ENCODE data around the gene TDRD12.
"Not testable (repeated sequence)": the region's sequence is repeated elsewhere in the genome, so short reads cannot be mapped to it uniquely, and the experiment has no call there.

The TDRD12 gene

GRCh38 chr19:32829345-32829896, 109.9 kb downstream of the TDRD12 start:
- DNase-seq (ENCODE audit: low read depth in 2 of 2) = no peak

- no peak for DNase-seq (ENCODE audit: low read depth in 2 of 2)
Observed at GRCh38 chr19:32830231-32831014, 110.9 kb downstream of the TDRD12 start.

- no peak for DNase-seq (ENCODE audit: low read depth in 2 of 2)
Observed at GRCh38 chr19:32831611-32832010, 112.0 kb downstream of the TDRD12 start.

- DNase-seq (ENCODE audit: low read depth in 2 of 2) = not testable (repeated sequence)
Observed at GRCh38 chr19:32832094-32832493, 112.5 kb downstream of the TDRD12 start.

DNA sequence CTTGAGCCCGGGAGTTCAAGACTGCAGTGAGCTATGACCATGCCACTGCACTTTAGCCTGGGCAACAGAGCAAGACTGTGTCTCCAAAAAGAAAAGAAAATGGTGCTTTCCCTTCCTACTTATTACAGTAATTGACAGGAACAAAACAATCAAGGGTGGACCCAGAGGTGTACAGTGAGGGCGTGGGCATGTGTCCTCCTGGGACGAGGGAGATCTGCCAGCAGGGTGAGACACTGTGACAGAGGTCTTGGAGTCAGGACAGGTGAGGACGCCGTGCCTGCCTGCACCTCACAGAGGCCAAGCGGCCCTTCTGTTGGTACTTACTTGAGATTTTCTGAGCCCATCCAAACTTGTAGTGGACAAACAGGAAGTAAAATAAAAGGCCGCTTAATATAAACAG, 113.3 kb downstream of the TDRD12 start:
- not testable (repeated sequence) for DNase-seq (ENCODE audit: low read depth in 2 of 2)

DNA sequence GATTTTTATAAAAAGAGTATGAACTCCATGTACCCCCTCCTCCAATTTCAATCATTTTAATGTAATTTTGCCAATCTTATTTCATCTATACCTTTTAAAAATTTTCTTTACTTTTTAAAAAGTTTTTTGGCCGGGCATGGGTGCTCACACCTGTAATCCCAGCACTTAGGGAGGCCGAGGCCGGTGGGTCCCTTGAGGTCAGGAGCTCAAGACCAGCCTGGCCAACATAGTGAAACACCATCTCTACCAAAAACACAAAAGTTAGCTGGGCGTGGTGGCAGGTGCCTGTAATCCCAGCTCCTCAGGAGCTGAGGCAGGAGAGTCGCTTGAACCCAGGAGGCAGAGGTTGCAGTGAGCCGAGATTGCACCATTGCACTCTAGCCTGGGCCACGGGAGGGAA, 113.8 kb downstream of the TDRD12 start:
- not testable (repeated sequence) for DNase-seq (ENCODE audit: low read depth in 2 of 2)

DNA sequence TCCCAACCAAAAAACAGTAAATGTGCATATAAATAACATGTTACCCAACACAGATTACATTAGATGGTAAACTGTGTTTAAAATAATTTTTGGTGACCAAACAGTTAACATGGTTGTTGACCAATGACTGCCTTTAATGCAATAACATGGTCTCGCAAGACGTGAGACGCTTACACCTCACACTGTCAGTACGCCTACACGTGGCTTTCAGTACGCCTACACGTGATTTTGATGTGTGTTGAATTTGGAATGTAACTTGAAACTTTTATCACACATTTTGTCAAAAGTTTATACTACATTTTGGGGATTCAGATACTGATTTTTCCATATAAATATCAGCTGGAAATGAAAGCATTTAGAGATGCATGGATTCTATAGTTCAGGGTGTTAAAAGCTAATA, 118.0 kb downstream of the TDRD12 start:
- no peak for DNase-seq (ENCODE audit: low read depth in 2 of 2)

GRCh38 chr19:32842061-32842460, 122.5 kb downstream of the TDRD12 start:
- no peak for DNase-seq (ENCODE audit: low read depth in 2 of 2)

DNA sequence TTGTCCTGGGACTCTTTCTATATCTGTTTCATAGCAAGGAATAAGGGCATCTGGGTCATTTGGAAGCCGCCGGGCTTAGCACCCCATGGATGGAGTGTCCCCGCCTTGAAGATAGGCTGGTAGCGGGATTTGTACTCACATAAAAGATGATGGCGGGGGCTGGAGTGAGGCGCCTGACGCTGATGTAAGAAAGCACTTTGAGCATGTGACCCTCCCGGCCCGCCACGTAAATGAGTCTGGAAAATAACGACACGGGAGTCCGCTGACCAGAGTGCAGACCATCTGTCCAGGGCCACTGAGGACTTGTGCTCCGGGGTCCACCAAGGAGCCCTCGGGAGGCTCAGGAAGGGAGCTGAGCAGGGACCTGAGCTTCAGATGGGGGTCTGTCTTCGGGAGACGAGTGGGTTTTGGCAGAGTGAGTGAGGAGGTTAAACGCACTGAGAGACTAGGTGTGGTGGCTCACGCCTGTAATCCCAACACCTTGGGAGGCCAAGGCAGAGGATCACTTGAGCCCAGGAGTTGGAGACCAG, 124.2 kb downstream of the TDRD12 start:
- no peak for DNase-seq (ENCODE audit: low read depth in 2 of 2)

GRCh38 chr19:32848035-32848434, 128.5 kb downstream of the TDRD12 start:
- not testable (repeated sequence) for DNase-seq (ENCODE audit: low read depth in 2 of 2)

GRCh38 chr19:32852216-32852615, 132.6 kb downstream of the TDRD12 start:
- DNase-seq (ENCODE audit: low read depth in 2 of 2) = no peak

DNA sequence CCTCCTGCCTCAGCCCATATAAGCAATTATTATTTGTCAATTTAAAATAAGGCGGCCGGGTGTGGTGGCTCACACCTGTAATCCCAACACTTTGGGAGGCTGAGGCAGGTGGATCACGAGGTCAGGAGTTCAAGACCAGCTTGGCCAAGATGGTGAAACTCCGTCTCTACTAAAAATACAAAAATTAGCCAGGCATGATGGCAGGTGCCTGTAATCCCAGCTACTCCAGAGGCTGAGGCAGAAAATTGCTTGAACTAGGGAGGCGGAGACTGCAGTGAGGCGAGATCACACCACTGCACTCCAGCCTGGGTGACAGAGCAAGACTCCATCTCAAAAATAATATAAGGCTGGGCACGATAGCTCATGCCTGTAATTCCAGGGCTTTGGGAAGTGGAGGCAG, 137.3 kb downstream of the TDRD12 start:
- not testable (repeated sequence) for DNase-seq (ENCODE audit: low read depth in 2 of 2)

- no peak for DNase-seq (ENCODE audit: low read depth in 2 of 2)
Observed at GRCh38 chr19:32857584-32857983, 138.0 kb downstream of the TDRD12 start.

DNA sequence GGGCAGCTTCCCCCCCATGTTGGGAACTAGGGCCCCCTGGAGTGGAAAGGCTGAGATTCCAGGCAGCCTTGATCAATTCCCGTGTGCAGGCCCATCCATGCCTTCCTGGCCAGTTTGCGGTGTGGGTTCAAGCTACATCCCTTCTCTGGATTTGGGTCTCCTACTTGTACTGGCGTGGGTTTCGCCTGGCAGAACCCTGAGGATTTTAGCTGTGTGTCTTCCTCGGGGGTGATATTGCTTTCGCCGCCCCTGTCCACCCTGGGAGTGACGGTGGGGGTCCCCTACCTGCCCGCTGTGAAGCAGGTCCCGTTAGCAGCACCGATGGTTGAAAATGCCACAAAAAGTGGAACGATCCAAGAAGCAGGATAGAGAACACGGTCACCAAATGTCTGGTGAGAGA, 138.6 kb downstream of the TDRD12 start:
- DNase-seq (ENCODE audit: low read depth in 2 of 2) = no peak

- DNase-seq (ENCODE audit: low read depth in 2 of 2) = no peak
Observed at GRCh38 chr19:32858559-32858958, 139.0 kb downstream of the TDRD12 start.

- DNase-seq (ENCODE audit: low read depth in 2 of 2) = no peak
Observed at GRCh38 chr19:32859591-32859990, 140.0 kb downstream of the TDRD12 start.

DNA sequence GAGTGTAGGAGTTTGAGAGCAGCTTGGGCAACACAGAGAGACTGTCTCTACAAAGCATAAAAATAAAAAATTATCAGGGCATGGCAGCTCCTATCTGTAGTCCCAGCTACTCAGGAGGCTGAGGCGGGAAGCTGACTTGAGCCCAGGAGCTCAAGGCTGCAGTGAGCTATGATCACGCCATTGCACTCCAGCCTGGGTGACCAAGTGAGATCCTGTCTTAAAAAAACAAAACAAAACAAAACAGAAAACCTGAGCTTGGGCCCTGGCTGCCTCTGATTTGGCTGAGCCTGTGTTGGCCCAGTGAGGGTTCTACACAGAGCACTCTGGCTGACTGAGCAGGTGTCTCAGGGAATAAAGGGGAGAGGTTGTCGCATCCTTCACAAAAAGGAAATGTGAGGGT, 142.0 kb downstream of the TDRD12 start:
- DNase-seq (ENCODE audit: low read depth in 2 of 2) = no peak

DNA sequence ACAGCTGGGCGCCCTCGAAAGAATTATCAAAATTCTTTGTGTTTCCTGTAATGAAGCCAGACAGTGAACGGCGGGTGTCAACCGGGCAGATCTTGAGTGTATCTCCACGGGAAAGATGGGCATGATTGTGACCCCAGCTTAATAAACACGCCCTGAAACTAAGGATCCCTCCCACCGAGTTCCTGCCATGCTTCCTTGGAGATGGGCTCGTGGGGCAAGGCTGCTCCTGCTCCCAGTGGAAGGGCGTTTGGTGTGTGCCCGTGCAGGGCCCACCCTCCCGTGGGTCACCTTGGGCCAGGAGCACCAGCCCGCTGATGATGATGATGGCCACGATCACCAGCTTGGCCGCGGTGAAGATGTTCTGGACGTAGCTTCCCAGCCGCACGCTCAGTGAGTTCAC, 142.6 kb downstream of the TDRD12 start:
- DNase-seq (ENCODE audit: low read depth in 2 of 2) = no peak

- no peak for DNase-seq (ENCODE audit: low read depth in 2 of 2)
Observed at GRCh38 chr19:32862741-32863140, 143.2 kb downstream of the TDRD12 start.

GRCh38 chr19:32863301-32863700, 143.7 kb downstream of the TDRD12 start:
- DNase-seq (ENCODE audit: low read depth in 2 of 2) = no peak

DNA sequence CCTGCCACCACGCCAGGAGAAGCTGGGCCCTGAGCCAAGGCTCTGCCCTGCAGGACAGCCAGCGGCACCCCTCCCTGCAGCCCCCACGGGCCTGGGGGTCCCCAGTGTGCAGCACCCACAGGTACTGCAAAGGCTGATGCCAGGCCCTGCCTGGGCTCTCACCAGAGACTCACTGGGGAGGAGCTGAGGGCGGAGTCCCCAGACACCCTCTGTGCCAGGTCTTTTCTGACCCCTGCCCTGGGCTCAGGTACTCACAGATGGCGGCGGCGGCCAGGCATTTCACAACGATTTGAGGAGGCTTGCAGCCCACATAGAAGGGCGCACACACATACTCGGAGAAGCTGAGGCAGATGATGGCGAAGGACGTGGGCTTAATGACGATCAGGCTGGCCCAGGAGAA, 144.3 kb downstream of the TDRD12 start:
- no peak for DNase-seq (ENCODE audit: low read depth in 2 of 2)

DNA sequence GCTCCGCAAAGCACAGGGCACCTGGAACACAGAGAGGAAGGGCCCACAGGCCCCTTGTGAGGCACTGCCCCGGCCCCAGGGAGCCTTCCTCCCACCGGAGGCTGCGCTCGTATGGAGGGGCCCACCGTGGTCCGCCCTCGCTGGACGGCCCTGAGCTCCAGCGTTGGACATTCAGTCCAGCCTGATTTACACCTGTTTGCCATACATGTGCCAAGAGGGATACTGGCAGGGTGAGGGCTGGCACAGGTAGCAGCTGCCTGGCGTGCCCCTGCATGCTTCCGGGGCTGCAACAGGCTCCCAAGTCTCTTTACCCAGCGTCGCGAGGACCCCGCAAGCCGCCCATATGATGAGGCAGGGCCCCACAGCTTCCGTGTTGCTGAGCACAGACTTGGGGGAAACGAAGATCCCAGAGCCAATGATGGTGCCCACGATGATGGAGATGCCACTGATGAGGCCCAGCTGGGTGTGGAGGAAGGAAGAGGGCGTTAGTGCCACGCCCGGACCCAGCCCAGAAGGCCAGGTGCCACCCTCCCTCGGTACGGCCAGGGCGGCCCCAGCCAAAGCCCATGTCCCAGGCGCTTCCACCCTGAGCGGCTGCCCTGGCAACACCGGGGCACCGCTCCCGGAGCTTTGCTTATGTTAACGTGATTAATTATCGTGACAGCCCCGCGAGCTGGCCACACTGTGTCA, 144.9 kb downstream of the TDRD12 start:
- DNase-seq (ENCODE audit: low read depth in 2 of 2) = no peak

- DNase-seq (ENCODE audit: low read depth in 2 of 2) = no peak
Observed at GRCh38 chr19:32865326-32865725, 145.8 kb downstream of the TDRD12 start.
